Progenitor cell of endocrine pancreas (in vitro differentiated cells): ENCODE results near the gene NKD1. TPM values are rescaled to one million over a fixed set of nuclear protein-coding genes. Genes with fewer than 3 reads are reported as not detected.

ENCODE experiments used
- DNase-seq: peaks from one replicate; pipeline ENCODE4 v3.0.0; 2021; ENCODE audit warnings: low spot score; ENCODE audit not compliant: unreplicated experiment
- H3K27ac Mint-ChIP-seq: 2 replicates; pipeline ENCODE4 v1.8.0; 2021; ENCODE audit warnings: mild to moderate bottlenecking, moderate library complexity, mixed read lengths
- H3K27me3 Mint-ChIP-seq: 2 replicates; pipeline ENCODE4 v1.8.0; 2021; ENCODE audit warnings: mixed read lengths
- H3K36me3 Mint-ChIP-seq: 2 replicates; pipeline ENCODE4 v1.8.0; 2022; ENCODE audit warnings: mixed read lengths; ENCODE audit not compliant: insufficient read depth
- H3K4me1 Mint-ChIP-seq: 2 replicates; pipeline ENCODE4 v1.8.0; 2021; ENCODE audit warnings: low read depth, mixed read lengths
- H3K4me3 Mint-ChIP-seq: 2 replicates; pipeline ENCODE4 v1.8.0; 2021; ENCODE audit warnings: low read depth, mild to moderate bottlenecking, moderate library complexity, mixed read lengths
- H3K9me3 Mint-ChIP-seq: 2 replicates; pipeline ENCODE4 v1.8.0; 2021; ENCODE audit warnings: low read depth, mixed read lengths
- CTCF ChIP-seq: fragments of 200-600 bp; sonication (generic); IDR thresholded peaks from one replicate; pipeline ENCODE4 v1.5.0; 2021; ENCODE audit warnings: antibody characterized with exemption, mild to moderate bottlenecking; ENCODE audit not compliant: unreplicated experiment
- total RNA-seq: library from RNA; stranded (reverse); gene quantifications from 2 replicates; pipeline ENCODE4 v1.2.1, GENCODE V29; 2021

NKD1 gene
- total RNA-seq, 1 donor from 2014 or later: 3.0 TPM

- no peaks in the 10 kb centered on the region for H3K36me3 Mint-ChIP-seq
- no peak overlapping the region for H3K27ac Mint-ChIP-seq
- TF ChIP-seq CTCF: no peak
- DNase-seq: no peak
- peaks cover 7% of the 10 kb centered on the region for H3K27me3 Mint-ChIP-seq
- H3K9me3 Mint-ChIP-seq: peaks cover 3% of the 10 kb centered on the region
- H3K4me3 Mint-ChIP-seq: no peak overlapping the region
- H3K4me1 Mint-ChIP-seq: peaks cover 4% of the 10 kb centered on the region
Observed at GRCh38 chr16:50651835-50652438, 103.7 kb downstream of the NKD1 start.

GRCh38 chr16:50652836-50653425 lies 104.7 kb downstream of the NKD1 start:
- no peak for TF ChIP-seq CTCF
- Mint-ChIP-seq H3K27ac (no peak overlapping the region), H3K36me3 (no peaks in the 10 kb centered on the region), H3K27me3 (peaks cover 7% of the 10 kb centered on the region), H3K9me3 (peaks cover 3% of the 10 kb centered on the region), H3K4me1 (peaks cover 4% of the 10 kb centered on the region), H3K4me3 (no peak overlapping the region)
- no peak for DNase-seq

GRCh38 chr16:50653633-50654519 lies 105.7 kb downstream of the NKD1 start:
- DNase-seq: peak; percentile 32
- peak; percentile 16 for TF ChIP-seq CTCF
- H3K4me1 Mint-ChIP-seq: peaks cover 4% of the 10 kb centered on the region

GRCh38 chr16:50655558-50656055 lies 107.4 kb downstream of the NKD1 start:
- peaks cover 4% of the 10 kb centered on the region for H3K4me1 Mint-ChIP-seq
- no peak overlapping the region for H3K27ac Mint-ChIP-seq
- no peaks in the 10 kb centered on the region for H3K36me3 Mint-ChIP-seq
- no peak for DNase-seq
- no peak for TF ChIP-seq CTCF
- H3K9me3 Mint-ChIP-seq: peaks cover 3% of the 10 kb centered on the region
- H3K27me3 Mint-ChIP-seq: peaks cover 5% of the 10 kb centered on the region
- H3K4me3 Mint-ChIP-seq: no peak overlapping the region

More at GRCh38 chr16:50653633-50654519, 105.7 kb downstream of the NKD1 start:
- H3K9me3 Mint-ChIP-seq: peaks cover 3% of the 10 kb centered on the region
- no peaks in the 10 kb centered on the region for H3K36me3 Mint-ChIP-seq
- peaks cover 5% of the 10 kb centered on the region for H3K27me3 Mint-ChIP-seq
- H3K4me3 Mint-ChIP-seq: no peak overlapping the region
- H3K27ac Mint-ChIP-seq: peak overlapping the region; percentile 75

- Mint-ChIP-seq H3K36me3 (no peaks in the 10 kb centered on the region), H3K27me3 (peaks cover 5% of the 10 kb centered on the region), H3K4me1 (peaks cover 4% of the 10 kb centered on the region), H3K4me3 (no peak overlapping the region), H3K27ac (no peak overlapping the region), H3K9me3 (no peaks in the 10 kb centered on the region)
- DNase-seq: no peak
- TF ChIP-seq CTCF: no peak
Observed at GRCh38 chr16:50657241-50657640, 109.0 kb downstream of the NKD1 start.
